ENCODE results near the gene SMYD2.

Gene SMYD2, protein sequence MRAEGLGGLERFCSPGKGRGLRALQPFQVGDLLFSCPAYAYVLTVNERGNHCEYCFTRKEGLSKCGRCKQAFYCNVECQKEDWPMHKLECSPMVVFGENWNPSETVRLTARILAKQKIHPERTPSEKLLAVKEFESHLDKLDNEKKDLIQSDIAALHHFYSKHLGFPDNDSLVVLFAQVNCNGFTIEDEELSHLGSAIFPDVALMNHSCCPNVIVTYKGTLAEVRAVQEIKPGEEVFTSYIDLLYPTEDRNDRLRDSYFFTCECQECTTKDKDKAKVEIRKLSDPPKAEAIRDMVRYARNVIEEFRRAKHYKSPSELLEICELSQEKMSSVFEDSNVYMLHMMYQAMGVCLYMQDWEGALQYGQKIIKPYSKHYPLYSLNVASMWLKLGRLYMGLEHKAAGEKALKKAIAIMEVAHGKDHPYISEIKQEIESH

GRCh38 chr1:214281021-214281719 lies at the start of gene SMYD2:
TSS of gene SMYD2 (plus strand) at chr1:214281159. CDS start at chr1:214281255, 96 bp downstream.
- DNase-seq: peak; percentile 67

- DNase-seq: no peak
Observed at GRCh38 chr1:214233856-214234634, 46.9 kb upstream of the SMYD2 start.

- no peak for DNase-seq
Observed at GRCh38 chr1:214234635-214235025, 46.3 kb upstream of the SMYD2 start.

GRCh38 chr1:214236477-214236876 lies 44.5 kb upstream of the SMYD2 start:
- no peak for DNase-seq

DNA sequence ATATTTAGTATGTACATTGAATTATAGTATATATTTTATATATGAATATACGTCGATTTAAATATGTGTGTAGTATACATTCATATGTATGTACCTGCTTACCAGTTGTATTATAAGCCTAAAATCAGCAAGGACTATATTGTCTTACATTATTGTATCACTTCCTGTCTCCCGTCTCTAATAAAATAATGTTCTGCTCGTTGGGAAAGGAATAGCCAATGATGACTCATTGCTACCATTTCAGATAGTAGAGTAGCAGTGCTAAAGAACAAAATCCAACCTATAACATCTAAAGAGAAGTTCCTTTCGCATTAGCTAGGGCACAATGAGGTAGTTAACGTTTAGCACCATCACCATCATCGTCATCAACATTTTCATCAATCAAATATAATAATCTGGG lies 39.9 kb upstream of the SMYD2 start:
- DNase-seq: no peak

GRCh38 chr1:214244252-214244651 lies 36.7 kb upstream of the SMYD2 start:
- DNase-seq: no peak

GRCh38 chr1:214244841-214245240 lies 36.1 kb upstream of the SMYD2 start:
- no peak for DNase-seq

DNA sequence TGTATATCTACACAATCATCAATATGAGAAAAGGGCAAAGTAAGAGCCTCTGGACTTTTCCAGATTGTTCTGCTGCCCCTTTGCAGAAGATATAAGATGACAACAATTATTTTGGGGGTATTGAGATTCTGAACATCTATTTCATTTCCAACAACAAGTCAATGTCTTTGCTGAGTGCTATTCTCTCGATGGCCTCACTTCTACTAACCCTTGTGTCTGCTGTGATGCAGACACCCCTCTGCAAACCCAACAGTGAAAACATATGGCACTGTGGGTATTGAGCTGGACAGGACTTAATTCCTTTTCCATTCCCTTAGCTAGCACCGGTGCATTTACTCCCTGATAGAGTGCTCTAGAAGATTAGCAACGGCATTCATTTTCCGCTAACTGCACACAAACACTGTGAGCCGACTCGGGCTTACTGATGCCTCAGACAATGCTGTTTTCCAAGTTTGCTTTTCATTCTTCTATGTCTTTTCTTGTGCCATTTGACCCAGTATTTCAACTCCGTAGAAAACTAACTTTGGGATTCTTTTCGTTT lies 33.4 kb upstream of the SMYD2 start:
- no peak for DNase-seq

GRCh38 chr1:214248311-214249085 lies 32.5 kb upstream of the SMYD2 start:
- DNase-seq: no peak

GRCh38 chr1:214249651-214250050 lies 31.3 kb upstream of the SMYD2 start:
- no peak for DNase-seq

- DNase-seq: no peak
Observed at GRCh38 chr1:214251354-214251753, 29.6 kb upstream of the SMYD2 start.

DNA sequence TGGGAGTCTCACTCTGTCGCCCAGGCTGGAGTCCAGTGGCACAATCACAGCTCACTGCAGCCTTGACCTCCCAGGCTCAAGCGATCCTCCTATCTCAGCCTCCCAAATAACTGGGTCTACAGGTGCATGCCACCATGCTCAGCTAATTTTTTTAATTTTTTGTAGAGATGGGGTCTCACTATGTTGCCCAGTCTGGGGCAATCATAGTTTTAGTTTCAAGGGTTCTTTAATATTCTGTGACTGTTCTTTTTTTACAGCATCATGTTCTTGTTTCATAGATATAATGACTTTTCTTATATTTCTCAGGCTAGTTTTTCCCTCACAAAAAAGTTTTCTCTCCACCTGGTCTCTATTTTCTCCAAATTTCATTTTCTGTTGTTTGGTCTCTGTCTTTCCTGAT lies 25.4 kb upstream of the SMYD2 start:
- no peak for DNase-seq

DNA sequence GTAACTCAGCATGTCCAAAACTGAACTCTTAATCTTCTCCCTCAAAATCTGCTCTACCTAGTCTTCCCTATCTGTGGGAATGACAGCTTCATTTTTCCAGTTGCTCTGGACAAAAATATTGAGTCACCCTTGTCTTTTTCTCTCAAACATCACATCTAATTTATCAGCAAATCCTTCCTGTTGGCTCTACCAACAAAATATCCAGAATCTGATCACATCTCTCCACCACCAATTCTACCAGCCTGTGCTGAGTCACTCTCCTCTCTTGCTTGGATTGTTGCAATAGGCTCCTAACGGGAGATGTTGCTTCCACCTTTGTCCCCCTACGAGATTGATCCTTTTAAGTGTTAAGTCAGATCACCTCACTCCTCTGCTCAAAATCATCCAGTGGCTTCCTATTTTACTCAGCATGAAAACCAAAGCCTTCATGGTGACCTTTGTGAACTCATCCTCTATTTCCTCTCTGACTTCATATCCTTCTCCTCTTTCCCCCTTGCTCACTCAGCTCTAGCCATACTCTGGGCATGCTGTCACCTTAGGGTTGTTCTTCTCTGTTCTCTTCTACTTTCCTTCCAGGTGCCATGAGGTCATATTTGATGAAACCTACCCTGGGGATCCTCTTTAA lies 21.5 kb upstream of the SMYD2 start:
- DNase-seq: no peak

DNA sequence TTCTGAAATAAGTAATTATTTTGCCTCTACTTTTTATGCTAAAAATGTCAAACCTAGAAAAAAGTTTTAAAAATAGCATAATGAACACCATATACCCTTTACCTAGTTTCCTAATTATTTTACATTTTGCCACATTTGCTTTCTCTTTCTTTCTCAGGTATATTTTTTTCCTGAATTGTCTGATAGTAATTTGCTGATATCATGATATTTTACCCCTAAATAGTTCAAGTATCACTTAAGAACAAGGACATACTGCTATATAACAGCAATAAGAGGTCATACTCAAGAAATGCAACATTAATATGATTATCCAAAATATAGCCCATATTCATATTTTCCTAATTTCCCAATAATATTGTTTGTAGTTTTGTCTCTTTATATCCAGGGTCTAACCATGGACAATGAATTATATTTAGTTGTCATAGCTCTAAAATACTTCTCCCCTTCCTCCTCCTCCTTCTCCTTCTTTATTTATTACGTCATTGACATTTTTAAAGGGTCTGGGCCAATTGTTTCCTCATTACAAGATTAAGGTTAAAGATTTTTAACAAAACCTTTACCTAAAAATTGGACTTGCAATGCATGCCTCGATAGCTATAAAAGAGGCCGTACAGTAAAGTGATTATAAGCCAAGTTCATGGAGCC lies 20.3 kb upstream of the SMYD2 start:
- no peak for DNase-seq

DNA sequence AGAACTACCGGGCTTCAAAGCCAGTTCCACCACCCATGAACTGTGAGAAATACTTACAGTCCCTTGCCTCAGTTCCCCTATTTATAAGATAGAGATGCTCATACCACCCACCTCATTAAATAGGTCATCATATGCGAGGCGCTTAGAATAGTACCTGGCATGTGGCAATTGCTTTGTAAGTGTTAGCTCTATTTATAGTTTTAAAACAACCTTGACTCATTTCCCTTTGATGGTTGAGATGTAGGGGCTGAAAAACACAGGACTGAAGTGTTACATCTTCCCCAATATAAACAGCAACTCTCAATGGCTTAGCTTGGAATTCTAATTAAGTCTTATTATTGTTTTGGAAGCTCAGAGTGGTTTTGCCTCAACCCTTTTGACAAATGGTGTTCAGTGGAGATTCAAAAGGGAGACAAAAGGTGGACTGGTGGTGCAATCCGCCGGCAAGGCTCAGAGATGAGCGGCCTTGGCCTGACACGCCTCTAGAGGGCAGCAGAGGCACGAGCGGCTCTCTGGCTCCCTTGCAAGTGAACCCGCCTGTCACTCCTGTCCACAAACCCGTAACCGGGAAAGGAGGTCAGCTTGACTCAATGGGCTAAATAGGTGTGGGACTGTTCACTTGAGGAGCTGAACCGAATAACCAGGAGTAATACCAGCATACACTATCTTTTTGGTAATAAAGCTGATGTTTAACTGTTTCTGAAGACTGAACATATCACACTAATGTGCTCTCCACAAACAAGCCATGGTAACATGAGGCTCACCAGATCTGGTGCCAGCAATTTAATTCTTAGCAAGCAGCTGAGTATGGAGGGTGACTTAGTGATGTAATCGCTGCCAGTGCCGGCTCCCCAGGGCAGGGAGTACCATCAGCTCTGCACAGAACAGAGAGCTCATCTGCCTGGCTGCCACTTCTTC lies 19.5 kb upstream of the SMYD2 start:
- DNase-seq: peak; percentile 68

DNA sequence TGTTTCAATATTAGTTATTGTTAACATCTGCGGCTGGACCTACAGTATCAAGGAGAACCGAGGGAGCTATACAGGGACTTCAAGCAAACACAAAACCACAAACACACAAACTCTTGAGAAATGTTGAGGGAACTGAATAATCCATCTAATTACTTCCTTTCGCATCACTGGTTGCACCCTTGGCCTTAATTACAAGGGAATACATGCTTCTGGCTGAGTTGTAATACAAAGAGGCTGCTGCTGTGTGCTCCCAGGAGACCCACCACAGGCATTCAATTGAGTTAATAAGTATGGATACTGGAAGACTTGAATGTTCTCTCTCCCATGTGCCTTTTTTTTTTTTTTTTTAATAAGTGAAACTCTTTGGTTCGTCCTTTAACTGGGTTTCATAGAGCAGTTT lies 16.8 kb upstream of the SMYD2 start:
- no peak for DNase-seq

DNA sequence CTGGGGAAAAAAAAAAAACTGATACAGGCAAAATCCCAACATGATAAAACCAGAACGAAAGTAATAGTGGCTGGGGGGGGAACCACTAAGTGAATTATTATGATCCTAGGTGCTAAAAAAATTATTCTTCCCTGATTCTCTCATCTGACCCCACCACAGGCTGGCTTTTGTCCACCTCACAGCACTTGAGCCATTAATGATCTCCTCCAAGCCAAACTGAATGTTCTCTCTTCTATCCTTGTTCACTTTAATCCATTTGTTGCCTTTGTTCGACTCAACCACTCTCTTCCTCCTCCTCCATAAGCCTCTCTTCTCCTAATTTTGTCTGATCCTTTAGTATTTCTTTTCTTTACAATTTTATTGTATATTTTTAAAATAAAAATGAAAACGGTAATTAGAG lies 16.0 kb upstream of the SMYD2 start:
- DNase-seq: no peak

DNA sequence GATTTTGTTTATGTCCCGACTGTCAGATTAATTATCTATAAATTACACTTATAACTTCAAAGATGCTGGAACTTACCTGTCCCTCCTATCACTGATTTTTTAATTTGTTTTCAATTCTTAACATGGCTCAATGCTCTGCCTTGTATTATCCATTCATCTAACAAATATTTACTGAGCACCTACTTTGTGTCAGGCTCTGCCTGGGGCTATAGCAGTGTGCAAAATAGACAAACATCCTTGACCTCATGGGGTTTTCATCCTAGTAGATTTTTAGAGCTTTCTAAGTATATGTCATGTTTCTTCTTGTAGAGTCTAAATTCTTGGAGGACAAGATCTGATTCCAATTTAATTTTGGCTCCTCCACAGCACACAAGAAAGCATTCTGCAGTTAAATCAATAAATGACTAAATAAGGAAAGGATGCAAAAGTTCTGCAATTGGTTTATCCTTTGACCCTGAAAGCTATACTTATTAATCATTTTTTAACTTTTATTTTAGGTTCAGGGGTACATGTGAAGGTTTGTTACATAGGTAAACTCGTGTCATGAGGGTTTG lies 10.8 kb upstream of the SMYD2 start:
- DNase-seq: no peak

- DNase-seq: no peak
Observed at GRCh38 chr1:214271174-214271858, 9.6 kb upstream of the SMYD2 start.

Data from activated effector memory CD4-positive, alpha-beta T cell treated with Interleukin-2 at 50 U/mL for 16 hours (primary cell).